Chondrocyte (in vitro differentiated cells): ENCODE measurements around the gene NID2. TPM values are rescaled to one million over a fixed set of nuclear protein-coding genes. Genes with fewer than 3 reads are reported as not detected.
A peak's percentile ranks its signal among the peaks of the same experiment; 100 is the strongest.

Experiments used
- DNase-seq: peaks from one replicate; pipeline ENCODE4 v3.0.0; 2021; ENCODE audit warnings: mixed read lengths, low spot score
- H3K27ac Mint-ChIP-seq: one replicate; pipeline ENCODE4 v1.8.0; 2021; ENCODE audit warnings: mild to moderate bottlenecking, moderate library complexity, mixed read lengths; ENCODE audit not compliant: unreplicated experiment
- H3K27me3 Mint-ChIP-seq: 2 replicates; pipeline ENCODE4 v1.8.0; 2021; ENCODE audit warnings: low read depth, mixed read lengths
- H3K36me3 Mint-ChIP-seq: 2 replicates; pipeline ENCODE4 v1.8.0; 2021; ENCODE audit warnings: low read depth, mixed read lengths
- H3K4me1 Mint-ChIP-seq: 2 replicates; pipeline ENCODE4 v1.8.0; 2021; ENCODE audit warnings: low read depth, mild to moderate bottlenecking, mixed read lengths
- H3K4me3 Mint-ChIP-seq: one replicate; pipeline ENCODE4 v1.8.0; 2021; ENCODE audit warnings: mild to moderate bottlenecking, moderate library complexity, mixed read lengths; ENCODE audit not compliant: unreplicated experiment
- H3K9me3 Mint-ChIP-seq: 2 replicates; pipeline ENCODE4 v1.8.0; 2021; ENCODE audit warnings: low read depth, mixed read lengths
- CTCF ChIP-seq: fragments of 200-600 bp; sonication (generic); IDR thresholded peaks from 2 replicates; pipeline ENCODE4 v1.5.0; 2021; ENCODE audit warnings: antibody characterized with exemption, mild to moderate bottlenecking, moderate library complexity
- total RNA-seq: library from RNA; stranded (reverse); gene quantifications from 3 replicates; pipeline ENCODE4 v1.2.1, GENCODE V29; 2021

Gene NID2
- total RNA-seq, 1 donor from 2014 or later = 51.6 TPM

- no peak for DNase-seq
- H3K27me3 Mint-ChIP-seq = no peaks in the 10 kb centered on the region
- no peaks in the 10 kb centered on the region for H3K9me3 Mint-ChIP-seq
- peaks cover 66% of the 10 kb centered on the region for H3K4me1 Mint-ChIP-seq
- no peak for TF ChIP-seq CTCF
- H3K4me3 Mint-ChIP-seq = peak overlapping the region; percentile 91
- peaks cover 4% of the 10 kb centered on the region for H3K36me3 Mint-ChIP-seq
- peak overlapping the region; percentile 75 for H3K27ac Mint-ChIP-seq
Observed at GRCh38 chr14:52070051-52070431, 1.2 kb upstream of the NID2 start.

GRCh38 chr14:52069307-52070050 is 620 bp upstream of the NID2 start:
- Mint-ChIP-seq H3K4me3 (peak overlapping the region; percentile 91), H3K27me3 (no peaks in the 10 kb centered on the region), H3K4me1 (peaks cover 60% of the 10 kb centered on the region)

DNA sequence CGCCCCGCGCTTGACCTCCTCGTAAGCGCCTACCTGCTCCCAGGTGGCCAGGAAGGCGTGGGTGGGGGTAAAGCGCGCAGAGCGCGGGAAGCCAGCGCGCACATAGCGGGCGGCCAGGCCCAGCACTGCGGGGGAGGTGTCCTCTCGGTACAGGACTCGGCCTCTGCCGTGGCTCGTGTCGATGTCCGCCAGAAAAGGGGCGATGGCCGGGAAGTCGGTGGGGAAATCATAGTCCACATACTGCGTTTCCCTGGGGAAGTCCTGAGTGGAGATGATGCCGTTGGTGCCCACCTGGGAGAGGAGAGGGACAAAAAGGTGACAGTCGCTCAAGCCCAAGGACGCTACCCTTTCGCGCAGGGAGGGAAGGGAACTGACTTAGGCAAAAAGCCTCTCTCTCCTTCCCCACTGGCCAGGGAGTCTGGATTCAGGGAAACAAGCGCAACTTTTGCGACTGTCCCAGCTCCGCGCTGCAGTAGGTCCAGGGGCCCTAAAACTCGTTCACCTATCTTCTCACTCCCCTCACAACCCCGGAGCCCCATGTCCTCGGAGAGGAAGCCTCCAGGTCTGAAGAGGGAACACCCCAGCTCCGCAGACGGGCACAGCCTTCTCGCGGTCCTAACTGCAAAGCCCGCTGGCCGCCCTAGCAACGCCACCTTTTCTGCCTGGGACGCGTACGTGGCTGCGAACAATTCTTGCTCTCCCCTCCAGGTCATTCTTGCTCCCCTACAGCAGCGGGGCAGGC is 815 bp downstream of the NID2 start:
- Mint-ChIP-seq H3K4me3 (peak overlapping the region; percentile 91), H3K27ac (peak overlapping the region; percentile 86), H3K27me3 (no peaks in the 10 kb centered on the region), H3K9me3 (no peaks in the 10 kb centered on the region), H3K36me3 (peaks cover 11% of the 10 kb centered on the region), H3K4me1 (peaks cover 53% of the 10 kb centered on the region)
- no peak for TF ChIP-seq CTCF
- DNase-seq = no peak

More at GRCh38 chr14:52069307-52070050, 620 bp upstream of the NID2 start:
- TF ChIP-seq CTCF = no peak
- Mint-ChIP-seq H3K27ac (peak overlapping the region; percentile 75), H3K9me3 (no peaks in the 10 kb centered on the region), H3K36me3 (peaks cover 7% of the 10 kb centered on the region)
- no peak for DNase-seq

DNA sequence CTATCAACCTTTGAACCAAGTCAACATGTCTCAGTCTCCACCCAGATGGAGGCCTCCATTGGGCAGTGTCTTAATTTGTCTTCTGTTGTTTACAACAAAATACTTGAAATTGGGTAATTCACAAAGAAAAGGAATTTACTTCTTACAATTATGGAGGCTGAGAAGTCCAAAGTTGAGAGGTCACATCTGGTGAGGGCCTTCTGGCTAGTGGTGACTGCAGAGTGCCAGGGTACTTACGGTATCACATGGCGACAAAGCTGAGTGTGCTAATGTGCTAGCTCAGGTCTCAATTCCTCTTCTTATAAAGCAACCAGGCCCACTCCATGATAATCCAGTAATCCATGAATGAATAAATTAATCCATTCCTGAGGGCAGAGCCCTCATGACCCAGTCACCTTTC is 4.7 kb downstream of the NID2 start:
- H3K27me3 Mint-ChIP-seq = no peaks in the 10 kb centered on the region
- no peak overlapping the region for H3K4me3 Mint-ChIP-seq
- DNase-seq = no peak
- no peak overlapping the region for H3K27ac Mint-ChIP-seq
- TF ChIP-seq CTCF = no peak
- peaks cover 45% of the 10 kb centered on the region for H3K4me1 Mint-ChIP-seq
- H3K36me3 Mint-ChIP-seq = peaks cover 13% of the 10 kb centered on the region
- H3K9me3 Mint-ChIP-seq = no peaks in the 10 kb centered on the region

- no peak for TF ChIP-seq CTCF
- no peak for DNase-seq
- Mint-ChIP-seq H3K27ac (no peak overlapping the region), H3K36me3 (peaks cover 15% of the 10 kb centered on the region), H3K9me3 (no peaks in the 10 kb centered on the region), H3K27me3 (no peaks in the 10 kb centered on the region), H3K4me3 (no peak overlapping the region), H3K4me1 (peaks cover 47% of the 10 kb centered on the region)
Observed at GRCh38 chr14:52063052-52063462, 5.8 kb downstream of the NID2 start.
